GM18873 (cell line): Measurements from ENCODE around the gene SERTM1.

ENCODE experiments used
- ATAC-seq: cut with Tn5 transposase; IDR thresholded peaks from one replicate; pipeline ENCODE4 v1.9.1; 2021; ENCODE audit warnings: mild to moderate bottlenecking, moderate library complexity, moderate number of reproducible peaks; ENCODE audit not compliant: unreplicated experiment, low FRiP score

Gene SERTM1

DNA sequence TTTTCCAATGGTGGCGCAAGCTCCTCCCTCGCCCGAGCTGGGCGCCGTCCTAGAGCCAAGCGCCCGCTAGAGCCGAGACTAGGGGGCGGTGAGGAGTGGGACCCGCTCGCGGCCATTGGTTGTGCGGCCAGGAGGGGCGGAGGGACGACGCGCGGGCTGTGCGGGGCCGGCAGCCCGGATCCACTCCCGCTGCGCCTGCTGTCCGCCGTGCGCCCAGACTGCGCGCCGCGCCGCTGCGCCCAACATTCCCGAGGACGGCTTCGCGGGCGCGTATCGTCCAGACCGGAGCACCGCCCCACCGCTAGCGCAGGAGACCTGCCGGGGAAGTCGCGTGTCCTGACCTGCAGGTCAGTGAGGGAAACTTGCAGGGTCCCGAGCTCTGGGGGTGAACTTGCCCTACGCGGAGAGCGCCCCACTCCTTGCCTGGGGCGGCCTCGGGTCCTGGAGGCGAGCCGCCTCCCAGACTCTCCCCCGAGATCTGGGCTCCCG, at the start of gene SERTM1:
Gene SERTM1, plus strand, starts transcription at position 183 of the 489 bp plus-strand sequence. CDS start 21,059 bp downstream, outside the sequence.
- no peak for ATAC-seq

DNA sequence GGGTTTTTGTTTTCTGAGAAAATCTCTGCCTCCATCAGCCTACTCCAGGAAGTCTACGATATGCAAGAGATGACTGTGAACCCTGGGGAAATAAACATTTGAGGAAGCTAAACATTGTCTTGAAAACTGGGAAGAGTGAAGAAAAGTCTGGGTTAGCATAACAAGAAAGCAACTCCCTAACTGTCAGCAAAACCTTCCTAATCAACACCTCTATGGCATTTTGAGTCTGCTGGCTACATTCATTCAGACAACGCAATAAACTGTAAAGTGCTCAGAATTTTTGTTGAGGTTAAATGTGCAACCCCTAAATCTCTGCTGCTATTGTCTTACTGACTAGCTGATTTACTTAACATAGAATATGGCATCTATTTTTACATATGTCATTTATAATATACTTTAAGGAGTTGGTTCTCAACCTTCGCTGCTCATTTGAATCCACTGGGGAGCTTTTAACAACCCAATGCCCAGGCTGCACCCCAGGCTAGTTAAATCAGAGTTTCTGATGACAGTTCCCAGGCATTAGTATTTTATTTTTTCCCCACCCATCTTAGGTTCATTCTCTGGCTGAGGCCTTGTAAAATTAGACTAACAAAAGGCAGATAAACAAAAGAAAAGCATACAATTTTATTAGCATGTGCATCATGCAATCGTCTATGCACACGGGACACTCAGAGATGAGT, 45.3 kb upstream of the SERTM1 start:
- no peak for ATAC-seq

DNA sequence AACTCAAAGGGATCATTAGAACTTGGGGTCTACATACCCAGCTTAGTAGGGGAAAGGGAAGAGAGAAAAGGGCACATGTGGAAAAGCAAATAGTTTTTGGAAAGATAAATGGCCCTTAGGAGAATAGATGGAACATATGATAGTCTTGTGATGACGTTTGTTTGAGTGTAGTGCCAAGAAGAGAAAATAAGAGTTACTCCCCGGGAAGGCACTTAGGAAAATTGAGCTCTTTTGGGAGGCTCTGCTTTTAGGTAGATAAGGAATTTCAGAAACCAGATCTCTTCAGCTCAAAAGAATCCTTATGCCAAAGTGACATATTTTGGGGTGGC, 44.8 kb upstream of the SERTM1 start:
- no peak for ATAC-seq

DNA sequence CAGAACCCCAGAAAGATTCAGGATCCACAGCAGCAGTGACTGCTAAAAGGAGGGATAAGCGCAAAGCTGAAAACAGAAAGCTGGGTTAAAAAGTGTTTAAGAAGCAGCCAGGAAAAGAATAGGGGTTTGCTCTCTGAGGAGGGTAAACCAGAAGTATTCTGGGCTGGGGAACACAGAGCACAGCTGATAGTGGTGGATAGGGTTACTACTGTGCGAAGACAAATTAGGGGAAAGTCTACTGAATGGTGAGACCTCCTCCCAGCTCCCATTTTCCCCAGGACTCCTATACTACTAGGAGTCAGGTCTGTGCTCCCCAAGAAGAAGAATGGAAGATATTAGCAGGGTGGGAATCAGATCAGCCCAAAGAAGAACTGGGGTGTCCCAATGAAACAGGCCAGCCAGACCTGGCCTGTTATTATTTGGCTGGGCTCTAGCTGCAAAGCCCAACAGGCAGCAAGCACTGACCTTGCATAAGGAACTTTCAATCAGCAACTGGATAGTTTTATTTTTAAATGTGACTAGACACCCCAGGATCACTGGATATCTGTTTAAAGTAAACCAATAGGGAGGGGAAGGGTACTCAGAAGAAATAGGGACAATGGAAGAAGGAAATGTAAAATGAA, 43.5 kb upstream of the SERTM1 start:
- no peak for ATAC-seq

DNA sequence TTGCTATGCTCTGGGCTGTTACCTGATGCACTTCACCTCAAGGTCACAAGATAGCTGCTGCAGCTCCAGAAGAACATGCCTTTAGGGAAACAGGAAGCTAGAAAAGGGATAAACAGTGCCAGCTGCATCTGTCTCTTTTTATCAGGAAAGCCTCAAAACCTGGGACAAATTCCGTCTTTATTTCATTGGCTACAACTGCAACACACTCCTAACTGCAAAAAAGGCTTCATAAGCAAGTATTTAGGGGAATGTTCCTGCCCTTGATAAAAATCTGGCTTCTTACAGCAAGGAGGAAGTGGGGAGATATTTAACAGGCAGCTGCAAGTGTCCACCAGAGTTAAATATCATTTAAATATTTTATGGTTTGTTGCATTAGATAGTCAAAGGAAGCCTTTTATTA, 34.2 kb upstream of the SERTM1 start:
- no peak for ATAC-seq

DNA sequence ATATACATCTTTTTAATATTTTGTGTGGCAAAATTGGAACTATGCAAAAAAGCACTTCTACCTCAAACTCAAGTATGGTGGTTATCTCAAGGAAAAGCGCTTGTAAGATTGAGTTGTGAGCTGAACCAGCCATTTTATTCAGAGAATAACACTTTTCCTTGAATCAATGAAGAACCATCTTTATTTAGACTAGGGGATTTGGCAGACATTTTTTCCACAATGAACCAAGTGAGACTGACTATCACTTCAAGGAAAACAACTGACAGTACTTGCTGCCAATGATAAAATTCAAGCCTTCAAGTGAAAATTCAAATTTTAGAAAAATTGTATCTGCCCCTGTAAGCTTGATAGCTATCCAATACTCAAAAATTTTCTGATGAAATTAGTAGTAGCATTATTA, 23.2 kb upstream of the SERTM1 start:
- no peak for ATAC-seq

DNA sequence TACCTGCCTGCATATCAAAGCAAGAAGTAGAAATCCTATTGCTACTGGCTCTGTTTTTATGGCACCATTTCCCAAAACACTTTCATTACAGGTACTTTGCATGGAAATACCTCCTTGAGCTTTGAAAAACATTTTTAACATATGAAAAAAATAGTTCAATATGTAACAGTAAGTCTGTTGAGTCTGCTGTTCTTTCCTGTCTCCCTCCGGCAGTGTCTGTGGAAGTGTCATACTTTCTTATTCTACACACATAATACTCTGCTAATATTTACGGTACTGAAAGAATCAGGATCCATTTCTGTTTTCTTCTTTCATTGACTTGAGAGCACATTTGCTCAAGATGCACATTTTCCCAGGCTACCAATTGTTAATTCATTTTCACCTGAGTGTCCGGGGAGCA, 8.2 kb upstream of the SERTM1 start:
- ATAC-seq, result no peak

DNA sequence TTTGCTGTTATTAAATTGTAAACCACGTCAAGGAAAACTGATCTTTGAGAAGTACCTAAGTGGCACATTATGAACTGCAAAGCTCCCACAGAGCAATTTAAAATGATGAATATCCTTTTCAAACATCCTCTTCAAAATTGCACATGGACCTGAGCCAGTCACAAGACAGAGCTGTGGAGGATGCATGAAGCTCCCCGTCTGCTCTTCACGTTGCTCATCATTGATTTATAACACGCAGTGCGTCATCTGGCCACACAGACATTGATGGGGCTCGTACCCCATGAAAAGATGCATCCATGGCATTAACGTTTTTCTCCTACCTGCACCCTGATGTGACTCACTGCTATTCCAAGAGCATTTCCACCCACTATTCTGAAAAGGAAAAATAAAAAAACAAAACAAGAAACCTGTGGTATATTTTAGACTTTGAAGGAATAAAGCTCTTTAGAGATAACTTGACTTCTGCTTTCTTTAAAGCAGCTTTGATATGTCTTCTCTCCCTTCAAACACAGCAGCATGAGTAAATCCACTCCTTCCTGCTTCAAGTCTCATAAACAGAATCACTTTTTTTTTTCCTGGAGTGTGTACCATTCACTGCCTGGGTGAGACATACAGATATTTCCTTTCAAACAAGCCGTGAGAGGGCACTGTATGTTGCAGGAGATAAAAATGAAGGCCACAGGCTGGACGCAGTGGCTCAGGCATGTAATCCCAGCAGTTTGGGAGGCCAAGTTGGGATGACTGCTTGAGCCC, 7.2 kb upstream of the SERTM1 start:
- no peak for ATAC-seq

DNA sequence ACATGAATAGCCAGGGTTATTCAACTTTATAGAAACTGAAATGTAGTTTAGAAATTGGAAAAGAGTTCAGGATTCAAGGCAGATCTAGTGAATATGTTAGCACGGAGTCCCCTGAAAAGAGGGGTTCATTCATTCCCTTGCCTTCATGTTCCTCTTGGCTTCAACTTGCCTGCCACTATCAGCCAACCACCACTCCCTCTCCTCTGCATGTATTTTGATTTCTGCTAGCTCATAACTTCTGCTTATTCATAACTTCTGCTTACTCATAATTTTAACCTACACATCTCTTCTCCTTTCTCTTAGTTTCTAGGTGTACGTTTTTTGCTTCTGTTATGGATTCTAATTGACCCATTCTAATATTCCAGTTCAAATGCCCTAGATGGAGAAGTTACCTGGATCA, 5.5 kb upstream of the SERTM1 start:
- ATAC-seq, result no peak

DNA sequence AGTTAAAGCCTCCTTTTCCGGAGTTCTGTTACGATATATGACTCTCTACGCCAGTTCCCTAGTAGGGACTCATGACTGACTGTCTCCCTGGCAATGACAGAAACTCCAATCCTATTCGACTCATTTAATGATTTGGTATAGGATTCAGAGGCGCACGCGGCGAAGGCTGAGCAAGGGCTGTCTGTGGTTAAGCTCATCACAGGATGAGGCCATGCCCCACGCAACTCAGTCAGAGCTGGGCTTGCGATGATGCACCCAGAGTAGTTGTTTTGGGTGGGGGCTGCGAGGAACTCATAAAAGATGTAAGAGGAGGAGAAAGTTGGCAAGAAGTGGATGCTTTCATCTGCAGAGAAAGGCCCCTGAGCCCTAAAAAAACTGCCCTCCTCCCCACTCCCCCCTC, 468 bp upstream of the SERTM1 start:
- no peak for ATAC-seq

DNA sequence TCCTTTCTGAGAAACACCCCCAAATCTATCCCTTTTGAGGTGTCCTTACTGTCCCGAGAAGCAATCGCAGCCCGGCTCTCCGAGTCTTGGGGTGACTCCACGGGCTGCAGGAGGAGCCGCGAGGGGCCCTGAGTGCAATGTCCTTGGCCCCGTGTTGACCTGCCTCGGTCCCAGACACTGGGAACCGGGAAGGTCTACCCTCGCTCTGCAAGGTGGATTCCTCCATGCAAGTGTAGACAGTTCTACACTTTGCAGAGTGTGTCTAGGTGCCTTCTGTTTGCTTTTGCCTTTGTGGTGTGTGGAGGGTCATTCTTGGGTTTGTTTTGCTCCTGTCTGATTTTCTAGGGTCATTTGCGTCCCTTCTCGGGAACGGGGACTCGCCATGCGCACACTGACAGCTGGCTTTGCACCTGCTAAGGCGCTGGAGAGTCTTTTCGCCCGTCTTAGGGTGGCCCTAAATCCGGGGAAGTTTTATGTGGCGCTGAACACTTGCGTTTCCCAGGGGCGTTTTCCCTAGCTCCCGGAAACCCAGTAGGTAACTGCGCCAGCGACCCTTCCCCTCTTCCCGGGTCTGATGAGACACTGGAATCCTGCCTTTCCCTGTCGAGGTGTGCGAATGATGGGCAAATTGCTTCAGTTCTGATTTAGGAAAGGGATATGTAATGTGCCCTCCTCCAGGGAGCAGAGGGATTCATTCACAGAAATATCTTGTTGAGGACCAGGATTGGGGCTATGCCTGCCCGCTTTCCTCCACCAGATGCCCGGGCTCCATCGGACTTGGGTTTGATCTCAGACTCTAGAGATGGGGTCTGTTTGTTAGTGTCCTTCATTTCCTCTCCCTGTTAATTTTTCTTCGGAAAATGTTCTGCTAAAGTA, 755 bp downstream of the SERTM1 start:
- no peak for ATAC-seq

DNA sequence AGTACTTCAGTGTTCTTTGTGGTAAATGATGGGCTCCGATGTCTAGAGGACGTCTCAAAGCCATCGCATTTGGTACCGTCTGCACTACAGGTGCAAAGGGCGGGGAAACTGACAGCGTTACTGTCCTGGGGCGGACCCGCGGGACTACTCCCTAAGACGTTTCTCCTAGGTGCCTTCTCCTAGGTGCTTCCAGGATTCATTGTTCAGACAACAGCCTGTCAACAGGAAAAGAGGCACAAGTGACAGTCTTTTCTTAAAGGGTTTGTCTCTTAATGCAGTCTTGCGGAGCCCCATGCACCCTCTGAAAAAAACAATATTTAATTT, 1.4 kb downstream of the SERTM1 start:
- no peak for ATAC-seq

DNA sequence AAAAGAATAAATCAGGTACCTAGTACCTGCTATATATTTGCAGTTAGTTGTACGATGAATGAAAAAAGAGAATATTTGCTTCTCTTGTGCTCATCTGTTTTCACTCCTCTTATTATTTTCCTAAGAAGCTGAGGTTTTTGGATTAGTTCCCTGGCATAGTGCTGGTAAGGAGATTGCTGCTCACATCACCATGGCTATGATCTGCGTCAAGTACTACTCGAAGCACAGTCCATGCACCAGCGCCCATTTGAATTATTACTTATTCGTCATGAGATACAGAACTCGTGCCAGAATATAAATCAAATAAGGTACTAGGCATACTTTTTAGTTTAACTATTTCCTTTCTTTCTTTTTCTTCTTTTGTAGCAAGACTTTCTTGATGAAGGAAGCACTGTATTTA, 7.1 kb downstream of the SERTM1 start:
- no peak for ATAC-seq

DNA sequence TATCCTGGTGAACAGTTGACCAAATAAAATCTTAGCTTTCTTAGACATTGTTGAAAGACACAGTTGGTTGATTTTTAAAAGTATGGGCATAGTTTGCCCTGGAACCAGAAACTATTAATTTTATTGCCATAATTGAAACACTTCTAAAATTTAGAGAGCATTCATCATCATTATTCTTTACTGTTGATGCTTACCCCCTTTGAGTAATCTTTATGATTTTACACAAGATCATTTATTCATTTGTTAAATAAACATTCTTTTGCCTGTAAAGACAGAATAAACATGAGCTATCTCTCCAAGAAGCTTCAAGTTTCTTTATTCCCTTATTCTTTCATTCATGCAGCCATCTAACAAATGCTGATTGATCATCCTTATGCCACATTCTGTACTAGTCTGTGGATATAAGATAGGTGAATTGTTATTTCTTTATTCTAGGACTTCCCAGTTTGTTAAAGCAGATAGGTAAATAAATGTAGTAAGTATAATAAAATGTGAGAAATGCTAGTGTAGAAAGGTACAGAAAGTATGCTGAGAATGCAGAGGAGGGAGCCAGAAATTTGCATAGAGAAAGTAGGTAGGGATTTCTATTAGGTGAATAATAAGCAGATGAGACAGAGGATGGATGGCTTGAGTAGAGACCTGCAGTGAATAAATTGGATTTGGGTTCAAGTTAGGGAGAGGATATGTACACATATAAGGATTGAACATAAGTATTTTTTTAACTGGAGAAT, 8.2 kb downstream of the SERTM1 start:
- no peak for ATAC-seq

DNA sequence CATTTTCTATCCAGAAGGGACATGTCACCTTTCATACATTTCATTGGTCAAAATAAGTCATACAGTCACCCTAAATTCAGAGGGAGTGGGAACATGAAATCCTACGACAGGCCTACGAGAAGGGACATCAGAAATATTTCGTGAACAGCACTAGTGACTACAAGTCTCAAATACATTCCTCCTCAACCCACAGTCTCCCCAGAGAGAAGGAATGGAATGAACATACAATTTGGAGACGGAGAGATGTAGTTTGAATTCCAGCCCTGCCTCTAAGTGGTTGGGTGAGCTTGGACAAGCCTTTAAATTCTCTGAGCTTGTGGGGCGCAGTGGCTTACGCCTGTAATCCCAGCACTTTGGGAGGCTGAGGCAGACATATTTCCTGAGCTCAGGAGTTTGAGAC, 9.9 kb downstream of the SERTM1 start:
- ATAC-seq, result no peak

DNA sequence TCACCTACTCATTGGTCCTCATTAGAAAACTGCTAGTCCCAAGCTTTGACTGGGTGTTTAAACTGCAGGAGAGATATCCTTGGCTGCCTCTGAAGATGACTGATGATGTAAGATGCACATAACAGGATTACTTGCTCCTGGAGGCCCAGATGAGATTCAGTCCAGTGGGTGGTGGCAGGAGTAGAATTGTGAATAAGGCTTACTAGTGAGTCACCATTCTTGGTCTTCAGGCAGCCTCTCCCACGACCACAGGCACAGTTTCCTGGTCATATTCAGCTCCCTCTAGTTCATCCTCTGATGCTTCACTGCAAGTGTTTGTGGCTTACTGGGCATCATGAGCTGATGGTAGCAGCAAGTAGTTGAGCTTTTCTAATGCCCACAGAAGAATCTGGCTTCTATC, 12.1 kb downstream of the SERTM1 start:
- no peak for ATAC-seq

DNA sequence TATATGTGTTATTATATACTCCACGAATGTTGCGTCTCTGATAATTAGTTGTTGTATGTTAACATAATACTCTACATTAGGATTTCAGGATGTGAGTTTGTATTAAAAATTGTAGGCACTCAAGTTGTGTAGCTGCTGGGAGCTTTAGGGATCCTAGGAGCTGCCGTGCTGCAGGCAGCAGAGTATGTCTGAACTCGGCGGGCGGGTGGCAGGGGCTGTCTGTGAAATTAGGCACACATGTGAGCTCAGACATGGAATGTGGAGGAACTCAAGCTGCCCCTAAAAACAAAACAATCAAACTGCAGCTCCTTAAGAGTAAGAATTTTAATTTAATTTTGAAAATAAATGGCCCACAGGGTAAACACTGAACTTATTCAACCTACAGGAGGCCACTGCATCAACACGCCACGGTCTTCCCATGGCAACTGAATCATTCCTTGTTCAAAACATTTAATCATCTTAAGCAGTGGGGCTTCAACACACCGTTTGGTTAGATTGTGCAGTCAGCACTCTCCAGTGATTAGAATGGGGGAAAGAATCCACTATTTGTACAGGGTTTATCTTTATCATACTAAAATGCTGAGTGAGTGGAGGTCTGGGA, 22.7 kb downstream of the SERTM1 start:
- no peak for ATAC-seq

DNA sequence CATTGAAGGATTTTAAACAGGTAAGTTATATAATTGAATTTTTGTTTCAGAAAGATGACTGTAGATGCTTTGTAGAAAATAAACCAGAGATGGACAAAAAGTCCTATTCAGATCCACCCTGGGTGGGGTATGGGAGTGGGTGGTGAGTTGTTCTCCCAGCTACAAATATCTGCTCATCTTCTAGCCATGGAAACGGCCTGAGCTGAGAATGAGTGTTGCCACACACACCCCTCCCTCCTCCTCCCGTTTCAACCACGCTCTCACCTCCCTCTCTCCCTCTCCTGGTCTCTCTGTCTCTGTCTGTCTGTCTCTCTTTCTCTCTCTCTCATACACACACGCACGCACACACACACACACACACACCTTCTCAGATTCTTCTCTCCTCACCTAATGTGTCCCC, 26.4 kb downstream of the SERTM1 start:
- no peak for ATAC-seq

DNA sequence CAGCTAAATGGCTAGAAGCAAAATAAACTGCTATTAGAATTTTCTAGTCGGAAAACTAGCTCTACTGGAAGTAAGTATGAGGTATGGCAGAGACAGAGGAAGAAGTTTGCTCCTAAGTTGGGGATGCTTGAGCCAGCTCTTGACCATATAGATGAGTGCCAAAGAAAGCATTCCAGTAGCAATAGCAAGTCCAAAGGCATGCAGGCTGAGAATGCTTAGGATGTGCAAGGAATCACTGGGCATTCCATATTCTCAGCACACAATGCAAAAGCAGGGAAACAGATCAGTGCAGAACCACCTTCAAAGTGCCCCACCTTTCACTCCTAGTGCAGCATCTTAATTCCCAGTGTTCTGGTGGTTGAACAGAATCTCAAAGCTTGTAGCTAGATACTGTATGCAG, 32.9 kb downstream of the SERTM1 start:
- ATAC-seq, result no peak
